A549 (cell line): ENCODE data around the gene TTL. TPM values are rescaled to one million over a fixed set of nuclear protein-coding genes. Genes with fewer than 3 reads are reported as not detected.

Experiments
- ATAC-seq, 2 experiments: fragments of 200-7000 bp in 1 of 2; fragments of >200 bp in 1 of 2; cut with Nextera tagmentation in 1 of 2; cut with Tn5 transposase in 1 of 2; 3 replicates each; pipeline versions ENCODE4 v1.8.0 to v1.9.1; 2018 to 2020; ENCODE audit warnings: mild to moderate bottlenecking in 1 of 2, moderate library complexity in 1 of 2
- CTCF ChIA-PET: fragments of 300-600 bp; sonication (Branson Sonifier 250); formaldehyde crosslinking; extraction: SDS; loops from one replicate; lab custom pipeline; 2021; ENCODE audit warnings: antibody characterized with exemption, inconsistent platforms; lab: Yijun Ruan, JAX
- POLR2A ChIA-PET: fragments of 350-600 bp; formaldehyde crosslinking; extraction: SDS; loops from one replicate; lab custom pipeline; 2021; ENCODE audit warnings: antibody characterized with exemption, inconsistent platforms; lab: Yijun Ruan, JAX
- DNase-seq, 2 experiments: peaks; one replicate each; pipeline versions ENCODE4 v3.0.0 to v3.0.0-alpha.2; 2011 to 2016; ENCODE audit warnings: low read depth in 1 of 2, low spot score in 1 of 2
- FAIRE-seq: peaks from 2 replicates; lab custom pipeline; 2011; peaks lifted over from hg19 to GRCh38; lab: Jason Lieb, UNC
- H3K27ac ChIP-seq, 2 experiments: fragments of >200 bp; sonication (Bioruptor Twin); formaldehyde crosslinking; 3 replicates each; pipeline ENCODE4 v1.5.1; 2016 to 2017
- H3K4me1 ChIP-seq: fragments of >200 bp; sonication (Bioruptor Twin); formaldehyde crosslinking; 3 replicates; pipeline ENCODE4 v1.6.1; 2016
- H3K4me2 ChIP-seq: fragments of >200 bp; sonication (Bioruptor Twin); formaldehyde crosslinking; 3 replicates; pipeline ENCODE4 v1.6.1; 2016
- H3K4me3 ChIP-seq: fragments of >200 bp; sonication (Bioruptor Twin); formaldehyde crosslinking; 3 replicates; pipeline ENCODE4 v1.5.1; 2016
- H3K9me3 ChIP-seq: fragments of >200 bp; sonication (Bioruptor Twin); formaldehyde crosslinking; 3 replicates; pipeline ENCODE4 v1.6.1; 2016
- ATOH8 ChIP-seq: fragments of 250-450 bp; sonication (Bioruptor Pico); IDR thresholded peaks from 2 replicates; pipeline ENCODE4 v1.5.0; 2020; ENCODE audit warnings: low read depth, mild to moderate bottlenecking, moderate library complexity
- BHLHE40 ChIP-seq: IDR thresholded peaks from 2 replicates; pipeline ENCODE4 v1.6.1; 2012; ENCODE audit warnings: low read depth, low read length, inconsistent platforms
- CBX2 ChIP-seq: fragments of 200-600 bp; sonication (generic); IDR thresholded peaks from 2 replicates; pipeline ENCODE4 v1.6.1; 2016; ENCODE audit warnings: low read depth, mild to moderate bottlenecking, borderline replicate concordance
- CTCF ChIP-seq: fragments of >200 bp; sonication (Bioruptor Twin); formaldehyde crosslinking; IDR thresholded peaks from 3 replicates; pipeline ENCODE4 v1.5.1; 2016
- ELK1 ChIP-seq: fragments of 150-350 bp; IDR thresholded peaks from 2 replicates; pipeline ENCODE4 v1.6.1; 2014; ENCODE audit warnings: low read depth, mild to moderate bottlenecking, low read length
- ESRRA ChIP-seq: fragments of 150-350 bp; IDR thresholded peaks from 2 replicates; pipeline ENCODE4 v1.6.1; 2014; ENCODE audit warnings: mild to moderate bottlenecking, low read length, borderline replicate concordance
- JUNB ChIP-seq: fragments of >200 bp; sonication (Bioruptor Twin); formaldehyde crosslinking; IDR thresholded peaks from 2 replicates; pipeline ENCODE4 v1.6.1; 2016
- KDM1A ChIP-seq: fragments of 200-600 bp; sonication (generic); IDR thresholded peaks from 2 replicates; pipeline ENCODE4 v1.6.1; 2016; ENCODE audit warnings: low read depth, mild to moderate bottlenecking
- KDM5A ChIP-seq: fragments of 200-600 bp; sonication (generic); IDR thresholded peaks from 2 replicates; pipeline ENCODE4 v1.6.1; 2016; ENCODE audit warnings: antibody characterized with exemption, mild to moderate bottlenecking
- MAFK ChIP-seq: fragments of 450-650 bp; IDR thresholded peaks from 2 replicates; pipeline ENCODE4 v1.6.1; 2014; ENCODE audit not compliant: partially characterized antibody
- RAD21 ChIP-seq, 2 experiments: fragments of >200 bp in 1 of 2; sonication (Bioruptor Twin) in 1 of 2; formaldehyde crosslinking in 1 of 2; IDR thresholded peaks in 1 of 2; conservative IDR thresholded peaks in 1 of 2; 2 replicates in 1 of 2; 3 replicates in 1 of 2; pipeline ENCODE4 v1.6.1; 2012 to 2018; ENCODE audit warnings: inconsistent platforms in 1 of 2
- RARB ChIP-seq: fragments of 250-450 bp; sonication (Bioruptor Pico); IDR thresholded peaks from 2 replicates; pipeline ENCODE4 v1.8.0; 2021; ENCODE audit warnings: mild to moderate bottlenecking, moderate library complexity
- RCOR1 ChIP-seq: fragments of 150-350 bp; IDR thresholded peaks from 2 replicates; pipeline ENCODE4 v1.6.1; 2014; ENCODE audit warnings: antibody characterized with exemption, low read length, low read depth
- REST ChIP-seq: fragments of 200-600 bp; sonication (generic); IDR thresholded peaks from 2 replicates; pipeline ENCODE4 v1.6.1; 2016; ENCODE audit warnings: antibody characterized with exemption, mild to moderate bottlenecking, moderate library complexity
- SREBF2 ChIP-seq: fragments of 450-650 bp; IDR thresholded peaks from 2 replicates; pipeline ENCODE4 v1.6.1; 2014; ENCODE audit warnings: mild to moderate bottlenecking, moderate library complexity
- TFCP2L1 ChIP-seq: fragments of 250-450 bp; sonication (Bioruptor Pico); IDR thresholded peaks from 2 replicates; pipeline ENCODE4 v1.5.0; 2021; ENCODE audit warnings: mild to moderate bottlenecking
- TP53 ChIP-seq: fragments of 250-450 bp; sonication (Bioruptor Pico); IDR thresholded peaks from 2 replicates; pipeline ENCODE4 v1.5.0; 2021; ENCODE audit warnings: mild to moderate bottlenecking, moderate library complexity
- USF2 ChIP-seq: fragments of 450-650 bp; IDR thresholded peaks from 2 replicates; pipeline ENCODE4 v1.6.1; 2014; ENCODE audit warnings: antibody characterized with exemption
- WGBS: methylation state at CpG from one replicate; pipeline ENCODE4 v1.1.6; 2017; ENCODE audit errors: missing lambda C conversion rate; 5-methylcytosine and 5-hydroxymethylcytosine counted together
- polyA plus RNA-seq, 4 experiments: library from polyadenylated mRNA; depleted of rRNA in 3 of 4; stranded (reverse); fragments of >200 nt; fragmentation: RNase III in 1 of 4; extraction: RNeasy Plus Mini Kit Qiagen cat#74134 plus additional on column Dnase treatment in 1 of 4; gene quantifications; 2 replicates in 3 of 4; 3 replicates in 1 of 4; pipeline ENCODE4 v1.2.3, GENCODE V29; 2011 to 2017

TTL gene
- polyA plus RNA-seq, 2 of the 4 experiments (the other 2 are of a cell fraction) = 29.7 to 33.1 TPM

GRCh38 chr2:112472547-112473263 lies 9.3 kb upstream of the TTL start:
- H3K4me2 ChIP-seq = no peak overlapping the region
- no peak for DNase-seq
- WGBS = 75% methylated on average over 6 of the region's 6 CpGs
- TF ChIP-seq CTCF (no peak), ELK1 (no peak), TFCP2L1 (CRISPR knock-in tag) (no peak), RARB (CRISPR knock-in tag) (no peak), ATOH8 (CRISPR knock-in tag) (no peak), JUNB (no peak), REST (no peak)
- H3K9me3 ChIP-seq = peaks cover 7% of the 10 kb centered on the region; the same call in 1 of the 3 replicates
- H3K4me3 ChIP-seq = no peak overlapping the region
- no peak overlapping the region for H3K27ac ChIP-seq
- no peak; a peak in 1 of 6 replicates for ATAC-seq
- no peak for FAIRE-seq
- H3K4me1 ChIP-seq = no peaks in the 10 kb centered on the region
- CTCF ChIA-PET = interaction anchor here (1.6 kb wide), 1 partner anchor 8 kb away, joined by 5 read pairs; no protein-coding TSS in a partner anchor
- POLR2A ChIA-PET = no interaction called here

- ChIA-PET CTCF (interaction anchor here (0.6 to 0.9 kb wide), 2 partner anchors 18 to 28 kb away, joined by 3 read pairs; no protein-coding TSS in a partner anchor), POLR2A (no interaction called here)
- Histone ChIP-seq H3K4me1 (no peaks in the 10 kb centered on the region), H3K27ac (no peak overlapping the region), H3K9me3 (no peaks in the 10 kb centered on the region), H3K4me2 (no peak overlapping the region), H3K4me3 (no peak overlapping the region)
- ATAC-seq = no peak
- TF ChIP-seq TP53 (CRISPR knock-in tag) = no peak
- no peak for TF ChIP-seq CBX2
- no peak for TF ChIP-seq ESRRA
- TF ChIP-seq KDM5A = no peak
- no peak for TF ChIP-seq BHLHE40
- TF ChIP-seq RAD21 (conservative IDR thresholded peaks at IDR 0.05 in 1 of 2, IDR thresholded peaks at IDR 0.05 in 1 of 2) = no peak
- no peak for TF ChIP-seq KDM1A
- TF ChIP-seq USF2 = no peak
- TF ChIP-seq SREBF2 = no peak
- TF ChIP-seq MAFK = no peak
- no peak for TF ChIP-seq RCOR1
- DNase-seq = no peak
- no peak for FAIRE-seq
- WGBS = 71% methylated on average over 6 of the region's 6 CpGs
These were observed 7.0 kb upstream of the TTL start for GRCh38 chr2:112474844-112475486.
